AG08396 (cell line): ENCODE data around the gene ABHD14A.

Experiments
- DNase-seq: peaks from one replicate; pipeline ENCODE4 v3.0.0; 2012; ENCODE audit warnings: low spot score, mixed read lengths

ABHD14A gene

GRCh38 chr3:51941463-51941797 is 33.4 kb upstream of the ABHD14A start:
- no peak for DNase-seq

- peak; percentile 99 for DNase-seq
These were observed 32.9 kb upstream of the ABHD14A start, which contains the start of the genes PARP3 and RRP9 for GRCh38 chr3:51941798-51942602. Gene PARP3, plus strand, starts transcription at chr3:51942363. Its CDS starts 993 bp downstream, at chr3:51943356. Gene RRP9, minus strand, starts transcription at chr3:51941904. Its CDS starts 37 bp downstream, at chr3:51941867.

DNA sequence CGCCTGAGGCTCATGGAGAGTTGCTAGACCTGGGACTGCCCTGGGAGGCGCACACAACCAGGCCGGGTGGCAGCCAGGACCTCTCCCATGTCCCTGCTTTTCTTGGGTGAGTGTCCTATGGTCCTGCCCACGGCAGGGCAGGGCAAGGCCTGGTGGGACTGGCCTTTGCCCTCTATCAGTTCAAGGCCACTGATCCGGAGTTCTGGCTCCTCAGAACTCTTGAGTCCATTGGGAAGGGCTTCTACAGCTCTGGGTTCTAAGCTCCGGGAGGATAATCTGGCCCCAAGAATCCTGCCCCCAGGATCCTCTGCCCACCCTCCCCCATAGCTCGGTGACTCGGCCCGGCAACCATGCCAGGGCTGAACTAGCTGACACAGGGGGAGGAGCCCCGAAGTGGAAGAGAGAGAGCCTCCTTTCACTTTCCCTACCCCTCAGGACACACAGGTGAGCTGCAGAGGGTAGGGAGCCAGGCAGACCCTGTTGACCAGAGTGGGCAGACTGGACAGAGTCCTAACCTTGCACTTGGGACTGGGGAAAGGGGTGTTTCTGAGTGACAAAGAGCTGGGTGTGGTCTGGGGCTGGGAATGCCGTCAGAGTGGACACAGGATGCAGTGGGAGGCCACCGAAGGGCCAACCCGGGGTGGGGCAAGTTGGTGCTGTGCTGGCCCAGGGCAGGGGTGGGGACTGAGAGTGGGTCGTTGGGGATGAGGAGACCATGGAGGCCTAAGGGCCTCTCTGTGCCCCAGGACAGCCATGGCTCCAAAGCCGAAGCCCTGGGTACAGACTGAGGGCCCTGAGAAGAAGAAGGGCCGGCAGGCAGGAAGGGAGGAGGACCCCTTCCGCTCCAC is 32.0 kb upstream of the ABHD14A start:
- peak; percentile 91 for DNase-seq

GRCh38 chr3:51943451-51944391 is 31.1 kb upstream of the ABHD14A start:
- DNase-seq, result no peak

GRCh38 chr3:51944451-51945021 is 30.3 kb upstream of the ABHD14A start:
- DNase-seq, result no peak

DNA sequence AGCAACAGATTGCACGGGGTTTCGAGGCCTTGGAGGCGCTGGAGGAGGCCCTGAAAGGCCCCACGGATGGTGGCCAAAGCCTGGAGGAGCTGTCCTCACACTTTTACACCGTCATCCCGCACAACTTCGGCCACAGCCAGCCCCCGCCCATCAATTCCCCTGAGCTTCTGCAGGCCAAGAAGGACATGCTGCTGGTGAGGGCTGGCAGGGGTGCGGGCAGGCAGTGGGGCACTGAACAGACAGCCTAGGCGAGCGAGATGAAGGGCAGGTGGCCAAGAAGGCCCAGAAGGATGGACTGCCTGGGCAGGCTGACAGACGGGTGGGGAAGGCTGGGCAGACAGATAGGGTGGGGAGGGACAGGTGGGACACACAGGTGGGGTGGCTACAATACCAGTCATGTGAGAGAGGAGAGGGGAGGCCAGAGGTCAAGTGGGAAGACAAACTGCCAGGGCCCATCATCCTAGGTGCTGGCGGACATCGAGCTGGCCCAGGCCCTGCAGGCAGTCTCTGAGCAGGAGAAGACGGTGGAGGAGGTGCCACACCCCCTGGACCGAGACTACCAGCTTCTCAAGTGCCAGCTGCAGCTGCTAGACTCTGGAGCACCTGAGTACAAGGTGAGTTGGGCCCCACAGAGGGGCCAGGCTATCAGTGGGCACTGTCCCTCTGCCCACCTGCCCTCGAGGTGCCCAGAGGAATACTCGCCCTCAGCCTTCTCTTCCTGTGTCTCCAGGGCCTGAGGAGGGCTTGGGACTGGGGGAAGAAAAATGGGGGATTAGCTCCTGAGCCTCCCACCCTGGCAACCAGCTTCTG is 29.6 kb upstream of the ABHD14A start:
- DNase-seq, result no peak

DNA sequence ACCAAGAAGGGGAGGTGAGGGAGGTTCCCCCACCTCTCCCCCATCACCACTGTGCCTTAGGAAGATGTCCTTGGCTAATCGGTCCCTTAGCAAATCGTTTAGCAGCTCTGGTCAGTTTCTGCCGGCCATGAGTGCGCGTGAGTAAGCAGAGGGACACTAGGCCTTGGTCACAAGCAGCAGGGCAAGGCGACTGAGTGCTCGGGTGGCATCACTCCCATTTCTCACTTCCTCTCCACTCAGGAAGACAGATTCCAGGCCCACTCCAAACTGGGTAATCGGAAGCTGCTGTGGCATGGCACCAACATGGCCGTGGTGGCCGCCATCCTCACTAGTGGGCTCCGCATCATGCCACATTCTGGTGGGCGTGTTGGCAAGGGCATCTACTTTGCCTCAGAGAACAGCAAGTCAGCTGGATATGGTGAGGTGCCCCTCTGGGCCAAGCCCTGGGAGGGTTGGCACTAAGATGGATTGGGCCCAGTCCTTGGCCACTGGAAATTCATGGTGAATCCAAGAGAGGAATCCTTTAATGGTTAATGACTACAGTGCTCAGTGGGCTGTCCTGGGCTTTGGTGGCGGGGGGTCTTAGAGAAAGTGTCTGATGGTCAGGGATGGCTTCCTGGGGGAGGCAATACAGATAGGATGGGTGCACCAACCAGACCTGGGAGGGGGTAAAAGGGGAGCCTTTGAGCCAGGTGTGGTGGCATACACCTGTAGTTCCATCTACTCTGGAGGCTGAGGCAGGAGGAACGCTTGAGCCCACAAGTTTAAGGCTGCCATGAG is 28.7 kb upstream of the ABHD14A start:
- no peak for DNase-seq

DNA sequence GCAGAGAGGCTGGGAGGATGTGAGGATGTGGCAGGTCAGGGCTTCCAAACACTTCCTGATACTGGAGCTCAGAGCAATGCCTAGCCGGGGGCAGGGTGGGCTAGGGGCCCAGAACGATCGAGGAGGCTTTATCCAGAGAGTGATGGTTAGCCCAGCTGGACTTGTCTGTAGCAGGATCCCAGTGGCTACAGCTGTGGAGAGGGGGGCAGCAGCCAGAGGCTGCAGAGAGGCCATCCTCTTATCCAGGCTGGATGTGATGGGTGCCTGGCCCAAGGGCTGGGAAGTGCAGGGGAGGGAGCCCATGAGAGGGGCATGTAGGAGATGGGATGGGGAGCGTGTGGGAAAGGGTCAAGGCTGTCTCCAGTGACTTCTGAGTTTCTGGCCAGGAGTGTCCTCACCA is 28.1 kb upstream of the ABHD14A start:
- no peak for DNase-seq

- DNase-seq, result no peak
These were observed 27.5 kb upstream of the ABHD14A start for GRCh38 chr3:51947215-51947900.

DNA sequence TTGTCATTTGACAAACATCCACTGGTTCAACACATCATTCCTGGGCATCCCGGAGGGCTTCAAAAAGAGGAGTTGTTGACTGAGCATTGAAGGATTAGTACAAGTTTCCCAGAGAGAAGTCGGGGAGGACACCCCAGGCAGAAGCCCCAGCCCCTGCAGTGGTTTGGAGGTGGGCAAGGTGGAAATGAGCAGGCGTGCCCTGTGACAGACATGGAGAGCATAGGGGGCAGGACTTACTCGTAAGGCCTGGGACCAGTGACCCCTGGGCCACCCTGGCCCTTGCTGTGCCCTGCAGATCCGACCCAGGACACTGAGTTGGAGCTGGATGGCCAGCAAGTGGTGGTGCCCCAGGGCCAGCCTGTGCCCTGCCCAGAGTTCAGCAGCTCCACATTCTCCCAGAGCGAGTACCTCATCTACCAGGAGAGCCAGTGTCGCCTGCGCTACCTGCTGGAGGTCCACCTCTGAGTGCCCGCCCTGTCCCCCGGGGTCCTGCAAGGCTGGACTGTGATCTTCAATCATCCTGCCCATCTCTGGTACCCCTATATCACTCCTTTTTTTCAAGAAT is 26.8 kb upstream of the ABHD14A start:
- no peak for DNase-seq

GRCh38 chr3:51949121-51949520 is 25.7 kb upstream of the ABHD14A start:
- no peak for DNase-seq

GRCh38 chr3:51950899-51951298 is 24.0 kb upstream of the ABHD14A start:
- no peak for DNase-seq

DNA sequence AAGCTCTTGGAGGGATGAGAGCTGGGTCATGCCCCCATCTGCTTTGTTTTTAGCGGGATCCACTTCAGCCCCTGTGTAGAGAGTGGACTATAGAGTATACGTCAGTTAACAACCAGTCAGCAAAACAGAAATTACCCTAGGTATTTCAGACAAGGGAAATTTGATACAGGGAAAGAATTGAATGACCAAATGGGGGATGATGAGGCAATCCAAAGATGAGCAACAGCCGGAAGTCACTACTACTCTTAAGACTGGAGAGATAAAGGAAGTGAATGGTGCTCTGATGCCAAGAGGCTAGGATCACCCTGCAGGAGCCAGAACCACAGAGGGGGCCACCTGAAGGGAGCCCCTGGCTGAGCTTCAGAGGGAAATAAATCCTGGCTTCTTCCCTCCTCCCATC is 21.4 kb upstream of the ABHD14A start:
- peak; percentile 54 for DNase-seq

GRCh38 chr3:51954105-51954504 is 20.8 kb upstream of the ABHD14A start:
- no peak for DNase-seq

DNA sequence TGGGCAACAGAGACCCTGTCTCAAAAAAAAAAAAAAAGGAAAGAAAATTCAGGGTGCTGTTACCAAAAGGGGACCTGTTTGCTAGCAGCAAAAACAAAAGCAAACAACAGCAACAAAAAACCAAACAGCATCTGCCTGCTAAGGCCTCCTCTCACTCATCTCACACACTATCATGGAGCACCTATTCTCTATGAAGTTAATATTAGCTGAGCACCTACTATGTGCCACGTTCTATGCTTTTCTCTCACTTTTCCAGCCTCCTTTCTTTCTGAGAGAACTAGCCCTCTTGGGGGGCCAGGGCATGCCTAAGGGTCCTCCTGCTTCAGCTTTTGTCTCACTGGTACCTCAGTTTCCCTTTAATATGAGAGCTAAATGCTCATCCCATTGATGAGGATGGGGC is 20.2 kb upstream of the ABHD14A start:
- DNase-seq, result no peak

GRCh38 chr3:51955175-51955892 is 19.5 kb upstream of the ABHD14A start, which contains the start of gene GPR62:
Gene GPR62, plus strand, starts transcription at chr3:51955381. Its CDS starts 272 bp downstream, at chr3:51955653.
- DNase-seq, result no peak

DNA sequence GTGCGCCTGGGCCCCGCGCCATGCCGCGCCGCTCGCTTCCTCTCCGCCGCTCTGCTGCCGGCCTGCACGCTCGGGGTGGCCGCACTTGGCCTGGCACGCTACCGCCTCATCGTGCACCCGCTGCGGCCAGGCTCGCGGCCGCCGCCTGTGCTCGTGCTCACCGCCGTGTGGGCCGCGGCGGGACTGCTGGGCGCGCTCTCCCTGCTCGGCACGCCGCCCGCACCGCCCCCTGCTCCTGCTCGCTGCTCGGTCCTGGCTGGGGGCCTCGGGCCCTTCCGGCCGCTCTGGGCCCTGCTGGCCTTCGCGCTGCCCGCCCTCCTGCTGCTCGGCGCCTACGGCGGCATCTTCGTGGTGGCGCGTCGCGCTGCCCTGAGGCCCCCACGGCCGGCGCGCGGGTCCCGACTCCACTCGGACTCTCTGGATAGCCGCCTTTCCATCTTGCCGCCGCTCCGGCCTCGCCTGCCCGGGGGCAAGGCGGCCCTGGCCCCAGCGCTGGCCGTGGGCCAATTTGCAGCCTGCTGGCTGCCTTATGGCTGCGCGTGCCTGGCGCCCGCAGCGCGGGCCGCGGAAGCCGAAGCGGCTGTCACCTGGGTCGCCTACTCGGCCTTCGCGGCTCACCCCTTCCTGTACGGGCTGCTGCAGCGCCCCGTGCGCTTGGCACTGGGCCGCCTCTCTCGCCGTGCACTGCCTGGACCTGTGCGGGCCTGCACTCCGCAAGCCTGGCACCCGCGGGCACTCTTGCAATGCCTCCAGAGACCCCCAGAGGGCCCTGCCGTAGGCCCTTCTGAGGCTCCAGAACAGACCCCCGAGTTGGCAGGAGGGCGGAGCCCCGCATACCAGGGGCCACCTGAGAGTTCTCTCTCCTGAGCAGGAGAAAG is 18.7 kb upstream of the ABHD14A start:
- DNase-seq, result peak; percentile 75
